SK-N-MC (cell line): ENCODE measurements around the gene RGS6.

Experiments used
- EZH2 ChIP-seq: fragments of 200-600 bp; sonication (generic); IDR thresholded peaks from one replicate; pipeline ENCODE4 v1.6.1; 2017; ENCODE audit warnings: antibody characterized with exemption
- FOXP2 ChIP-seq: optimal IDR thresholded peaks from 2 replicates; pipeline ENCODE3; 2011; ENCODE audit warnings: mild to moderate bottlenecking, moderate library complexity; ENCODE audit not compliant: insufficient read depth; ENCODE audit errors: extremely low read length, control extremely low read depth
- POLR2AphosphoS5 ChIP-seq: IDR thresholded peaks from 2 replicates; pipeline ENCODE4 v1.6.1; 2012; ENCODE audit warnings: mild to moderate bottlenecking, low read depth, low read length, borderline replicate concordance

DNA sequence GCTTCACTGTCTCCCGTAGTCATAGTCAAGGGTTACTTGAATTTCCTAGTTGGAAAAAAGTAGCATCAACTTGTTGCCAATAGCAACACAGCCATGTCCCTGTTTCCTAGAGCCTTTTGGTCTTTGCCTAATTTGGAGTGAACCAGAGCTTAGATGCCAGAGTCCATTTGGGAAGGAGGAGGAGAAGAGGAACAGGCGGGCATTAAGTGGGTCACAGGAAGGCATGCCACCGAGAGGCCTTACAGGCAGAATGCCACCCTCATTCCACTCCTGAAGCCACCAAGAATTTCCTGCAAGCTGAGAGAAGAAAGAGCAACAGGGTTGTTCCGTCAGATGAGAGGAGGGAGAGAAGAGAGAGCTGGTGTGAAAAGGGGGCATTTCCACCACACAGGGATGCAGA lies 622.2 kb downstream of the RGS6 start:
- no peak for TF ChIP-seq POLR2AphosphoS5
- no peak for TF ChIP-seq EZH2
- no peak for TF ChIP-seq FOXP2
